ENCODE results near the gene ETV3L. TPM values are rescaled to one million over a fixed set of nuclear protein-coding genes. Genes with fewer than 3 reads are reported as not detected.
"Not testable (repeated sequence)": the region's sequence is repeated elsewhere in the genome, so short reads cannot be mapped to it uniquely, and the experiment has no call there.

The ETV3L gene
- total RNA-seq, 2 experiments from 2014 or later: not detected

- intact Hi-C loops (cut with micrococcal nuclease): no loop called here
- ChIA-PET POLR2A (no interaction called here), CTCF (interaction anchor here (1.6 to 12.4 kb wide), 3 partner anchors 10 to 66 kb away, joined by 5 to 643 read pairs (median 92); partner anchors contain the start of gene ETV3)
Measured at GRCh38 chr1:157088607-157089006, 11.0 kb downstream of the ETV3L start.

GRCh38 chr1:157087030-157087429 lies 12.6 kb downstream of the ETV3L start:
- Mint-ChIP-seq H3K4me1 (ENCODE audit: low read depth) (peaks cover 5% of the 10 kb centered on the region), H3K27me3 (peaks cover 3% of the 10 kb centered on the region), H3K36me3 (no peaks in the 10 kb centered on the region), H3K9me3 (no peaks in the 10 kb centered on the region), H3K4me3 (no peak overlapping the region), H3K27ac (no peak overlapping the region)
- intact Hi-C loops (cut with micrococcal nuclease): no loop called here
- DNase-seq: no peak
- ChIA-PET CTCF (interaction anchor here (1.6 to 12.4 kb wide), 3 partner anchors 13 to 67 kb away, joined by 6 to 643 read pairs (median 9); no protein-coding TSS in a partner anchor), POLR2A (no interaction called here)

More at GRCh38 chr1:157088607-157089006, 11.0 kb downstream of the ETV3L start:
- H3K27me3 Mint-ChIP-seq: peaks cover 3% of the 10 kb centered on the region
- H3K4me1 Mint-ChIP-seq (ENCODE audit: low read depth): peaks cover 5% of the 10 kb centered on the region
- H3K36me3 Mint-ChIP-seq: no peaks in the 10 kb centered on the region
- no peak for DNase-seq
- H3K9me3 Mint-ChIP-seq: no peaks in the 10 kb centered on the region
- H3K4me3 Mint-ChIP-seq: no peak overlapping the region
- no peak overlapping the region for H3K27ac Mint-ChIP-seq

GRCh38 chr1:157086299-157086698 lies 13.3 kb downstream of the ETV3L start:
- Mint-ChIP-seq H3K9me3 (no peaks in the 10 kb centered on the region), H3K4me1 (ENCODE audit: low read depth) (peaks cover 5% of the 10 kb centered on the region), H3K27ac (no peak overlapping the region), H3K27me3 (peaks cover 3% of the 10 kb centered on the region), H3K36me3 (no peaks in the 10 kb centered on the region), H3K4me3 (no peak overlapping the region)
- DNase-seq: no peak
- intact Hi-C loops (cut with micrococcal nuclease): no loop called here
- ChIA-PET POLR2A (no interaction called here), CTCF (interaction anchor here (2.1 to 12.4 kb wide), 2 partner anchors 12 to 68 kb away, joined by 9 to 643 read pairs; no protein-coding TSS in a partner anchor)

GRCh38 chr1:157085421-157085820 lies 14.2 kb downstream of the ETV3L start:
- no peak overlapping the region for H3K27ac Mint-ChIP-seq
- CTCF ChIA-PET: interaction anchor here (12.4 kb wide), 1 partner anchor 69 kb away, joined by 643 read pairs; no protein-coding TSS in a partner anchor
- peaks cover 3% of the 10 kb centered on the region for H3K27me3 Mint-ChIP-seq
- POLR2A ChIA-PET: no interaction called here
- intact Hi-C loops (cut with micrococcal nuclease): no loop called here
- H3K4me1 Mint-ChIP-seq (ENCODE audit: low read depth): peaks cover 5% of the 10 kb centered on the region
- no peaks in the 10 kb centered on the region for H3K36me3 Mint-ChIP-seq
- no peak for DNase-seq
- no peak overlapping the region for H3K4me3 Mint-ChIP-seq
- no peaks in the 10 kb centered on the region for H3K9me3 Mint-ChIP-seq

GRCh38 chr1:157084720-157085119 lies 14.9 kb downstream of the ETV3L start:
- no peak for DNase-seq
- H3K27me3 Mint-ChIP-seq: no peaks in the 10 kb centered on the region
- ChIA-PET CTCF (interaction anchor here (12.4 kb wide), 1 partner anchor 69 kb away, joined by 643 read pairs; no protein-coding TSS in a partner anchor), POLR2A (no interaction called here)
- H3K4me3 Mint-ChIP-seq: no peak overlapping the region
- H3K9me3 Mint-ChIP-seq: no peaks in the 10 kb centered on the region
- H3K4me1 Mint-ChIP-seq (ENCODE audit: low read depth): no peaks in the 10 kb centered on the region
- H3K36me3 Mint-ChIP-seq: no peaks in the 10 kb centered on the region
- no peak overlapping the region for H3K27ac Mint-ChIP-seq
- intact Hi-C loops (cut with micrococcal nuclease): no loop called here

- H3K9me3 Mint-ChIP-seq: no peaks in the 10 kb centered on the region
- DNase-seq: no peak
- H3K27ac Mint-ChIP-seq: no peak overlapping the region
- no peak overlapping the region for H3K4me3 Mint-ChIP-seq
- peaks cover 4% of the 10 kb centered on the region for H3K27me3 Mint-ChIP-seq
- no peaks in the 10 kb centered on the region for H3K4me1 Mint-ChIP-seq (ENCODE audit: low read depth)
- intact Hi-C loops (cut with micrococcal nuclease): no loop called here
- ChIA-PET CTCF (interaction anchor here (2.0 to 12.4 kb wide), 3 partner anchors 8 to 72 kb away, joined by 7 to 643 read pairs (median 15); no protein-coding TSS in a partner anchor), POLR2A (no interaction called here)
- H3K36me3 Mint-ChIP-seq: no peaks in the 10 kb centered on the region
Measured at GRCh38 chr1:157081707-157082106, 17.9 kb downstream of the ETV3L start.

GRCh38 chr1:157080714-157081113 lies 18.9 kb downstream of the ETV3L start:
- intact Hi-C loops (cut with micrococcal nuclease): no loop called here
- Mint-ChIP-seq H3K4me1 (ENCODE audit: low read depth) (no peaks in the 10 kb centered on the region), H3K27me3 (peaks cover 7% of the 10 kb centered on the region), H3K9me3 (no peaks in the 10 kb centered on the region), H3K36me3 (no peaks in the 10 kb centered on the region), H3K27ac (no peak overlapping the region), H3K4me3 (no peak overlapping the region)
- ChIA-PET POLR2A (no interaction called here), CTCF (interaction anchor here (2.6 to 12.4 kb wide), 2 partner anchors 9 to 73 kb away, joined by 15 to 643 read pairs; no protein-coding TSS in a partner anchor)
- DNase-seq: no peak

- Mint-ChIP-seq H3K4me1 (ENCODE audit: low read depth) (peaks cover 3% of the 10 kb centered on the region), H3K4me3 (no peak overlapping the region), H3K9me3 (no peaks in the 10 kb centered on the region), H3K27ac (no peak overlapping the region), H3K36me3 (no peaks in the 10 kb centered on the region), H3K27me3 (peaks cover 21% of the 10 kb centered on the region)
- DNase-seq: no peak
- CTCF ChIA-PET: interaction anchor here (0.6 to 1.1 kb wide), 2 partner anchors 46 to 79 kb away, joined by 3 to 4 read pairs; no protein-coding TSS in a partner anchor
- POLR2A ChIA-PET: no interaction called here
- intact Hi-C loops (cut with micrococcal nuclease): no loop called here
Measured at GRCh38 chr1:157077394-157077793, 22.2 kb downstream of the ETV3L start.

- Mint-ChIP-seq H3K27ac (no peak overlapping the region), H3K4me3 (no peak overlapping the region), H3K4me1 (ENCODE audit: low read depth) (peaks cover 3% of the 10 kb centered on the region), H3K9me3 (no peaks in the 10 kb centered on the region), H3K27me3 (peaks cover 23% of the 10 kb centered on the region), H3K36me3 (no peaks in the 10 kb centered on the region)
- POLR2A ChIA-PET: interaction anchor here (0.9 kb wide), 1 partner anchor 133 kb away, joined by 3 read pairs; no protein-coding TSS in a partner anchor
- intact Hi-C loops (cut with micrococcal nuclease): no loop called here
- CTCF ChIA-PET: interaction anchor here (0.9 to 2.8 kb wide), 16 partner anchors 8 to 384 kb away, joined by 3 to 11 read pairs (median 5); no protein-coding TSS in a partner anchor
- DNase-seq: peak; percentile 54
Measured at GRCh38 chr1:157073944-157074685, 25.5 kb downstream of the ETV3L start.

GRCh38 chr1:157069601-157070000 lies 30.0 kb downstream of the ETV3L start:
- Mint-ChIP-seq H3K4me3 (no peak overlapping the region), H3K4me1 (ENCODE audit: low read depth) (peaks cover 3% of the 10 kb centered on the region), H3K9me3 (no peaks in the 10 kb centered on the region), H3K36me3 (no peaks in the 10 kb centered on the region), H3K27me3 (peaks cover 30% of the 10 kb centered on the region), H3K27ac (no peak overlapping the region)
- ChIA-PET CTCF (interaction anchor here (4.2 kb wide), 1 partner anchor 21 kb away, joined by 14 read pairs; no protein-coding TSS in a partner anchor), POLR2A (no interaction called here)
- intact Hi-C loops (cut with micrococcal nuclease): loop anchor here (10.0 kb wide), 1 partner anchor 105 kb away; no protein-coding TSS in a partner anchor
- no peak for DNase-seq

GRCh38 chr1:157059241-157059640 lies 40.4 kb downstream of the ETV3L start:
- CTCF ChIA-PET; POLR2A ChIA-PET; H3K27ac Mint-ChIP-seq; DNase-seq; H3K36me3 Mint-ChIP-seq; H3K4me1 Mint-ChIP-seq (ENCODE audit: low read depth); H3K4me3 Mint-ChIP-seq; intact Hi-C loops (cut with micrococcal nuclease): not testable (repeated sequence)
- H3K27me3 Mint-ChIP-seq: peaks cover 18% of the 10 kb centered on the region
- peaks cover 17% of the 10 kb centered on the region for H3K9me3 Mint-ChIP-seq

- Mint-ChIP-seq H3K4me3 (no peak overlapping the region), H3K27ac (no peak overlapping the region), H3K4me1 (ENCODE audit: low read depth) (no peaks in the 10 kb centered on the region), H3K36me3 (peaks cover 4% of the 10 kb centered on the region), H3K27me3 (peaks cover 27% of the 10 kb centered on the region), H3K9me3 (peaks cover 14% of the 10 kb centered on the region)
- DNase-seq: no peak
- ChIA-PET POLR2A (no interaction called here), CTCF (no interaction called here)
- intact Hi-C loops (cut with micrococcal nuclease): no loop called here
Measured at GRCh38 chr1:157056269-157056668, 43.3 kb downstream of the ETV3L start.

Measured in activated CD4-positive, alpha-beta memory T cell treated with anti-CD3 and anti-CD28 coated beads for 36 hours (primary cell).